HG03442 (cell line): ENCODE results near the gene NTRK2.

Source experiments
- ATAC-seq: cut with Tn5 transposase; IDR thresholded peaks from one replicate; pipeline ENCODE4 v1.9.1; 2021; ENCODE audit warnings: mild to moderate bottlenecking, moderate library complexity; ENCODE audit not compliant: unreplicated experiment

The NTRK2 gene

GRCh38 chr9:84778570-84778969 lies 109.0 kb downstream of the NTRK2 start:
- no peak for ATAC-seq

- no peak for ATAC-seq
Observed at GRCh38 chr9:84779883-84780282, 110.4 kb downstream of the NTRK2 start.

GRCh38 chr9:84780385-84780784 lies 110.9 kb downstream of the NTRK2 start:
- no peak for ATAC-seq

GRCh38 chr9:84781458-84781857 lies 111.9 kb downstream of the NTRK2 start:
- no peak for ATAC-seq

GRCh38 chr9:84781931-84782866 lies 112.7 kb downstream of the NTRK2 start:
- ATAC-seq = no peak

GRCh38 chr9:84785792-84786547 lies 116.4 kb downstream of the NTRK2 start:
- ATAC-seq = no peak

GRCh38 chr9:84788803-84789462 lies 119.4 kb downstream of the NTRK2 start:
- no peak for ATAC-seq

- ATAC-seq = no peak
Observed at GRCh38 chr9:84789463-84789830, 119.9 kb downstream of the NTRK2 start.

- ATAC-seq = no peak
Observed at GRCh38 chr9:84791643-84792042, 122.1 kb downstream of the NTRK2 start.

GRCh38 chr9:84793251-84793650 lies 123.7 kb downstream of the NTRK2 start:
- no peak for ATAC-seq

- no peak for ATAC-seq
Observed at GRCh38 chr9:84794981-84795637, 125.6 kb downstream of the NTRK2 start.

GRCh38 chr9:84796404-84796803 lies 126.9 kb downstream of the NTRK2 start:
- no peak for ATAC-seq

GRCh38 chr9:84799251-84799650 lies 129.7 kb downstream of the NTRK2 start:
- ATAC-seq = no peak

GRCh38 chr9:84804951-84805694 lies 135.6 kb downstream of the NTRK2 start:
- ATAC-seq = no peak

- no peak for ATAC-seq
Observed at GRCh38 chr9:84807431-84807830, 137.9 kb downstream of the NTRK2 start.

GRCh38 chr9:84807870-84808390 lies 138.4 kb downstream of the NTRK2 start:
- ATAC-seq = no peak

GRCh38 chr9:84808416-84808815 lies 138.9 kb downstream of the NTRK2 start:
- no peak for ATAC-seq

GRCh38 chr9:84811072-84811750 lies 141.7 kb downstream of the NTRK2 start:
- no peak for ATAC-seq

- ATAC-seq = no peak
Observed at GRCh38 chr9:84811751-84812074, 142.2 kb downstream of the NTRK2 start.

- no peak for ATAC-seq
Observed at GRCh38 chr9:84812355-84812754, 142.8 kb downstream of the NTRK2 start.
